PC-9 (cell line): Measurements from ENCODE around the gene ZNF48. TPM values are rescaled to one million over a fixed set of nuclear protein-coding genes. Genes with fewer than 3 reads are reported as not detected.

Experiments
- BruUV-seq: library from RNA; stranded (reverse); fragments of 400-500 nt; replicated peaks from 2 replicates; lab custom pipeline; 2021; lab: Mats Ljungman, UMichigan
- CTCF ChIA-PET: fragments of 300-600 bp; sonication (Branson Sonifier 250); formaldehyde crosslinking; loops from one replicate; lab custom pipeline; 2022; ENCODE audit warnings: antibody characterized with exemption; lab: Charles Lee
- POLR2A ChIA-PET: fragments of 300-600 bp; sonication (Branson Sonifier 250); formaldehyde crosslinking; loops from one replicate; lab custom pipeline; 2022; ENCODE audit warnings: antibody characterized with exemption; ENCODE audit not compliant: unreplicated experiment; lab: Charles Lee
- DNase-seq, 2 experiments: peaks; one replicate each; pipeline versions ENCODE4 v3.0.0 to v3.0.0-alpha.2; 2015 to 2022; ENCODE audit warnings: mixed read lengths in 1 of 2
- H2AFZ ChIP-seq: fragments of 200-600 bp; sonication (generic); 2 replicates; pipeline ENCODE4 v1.8.1; 2017; ENCODE audit warnings: antibody characterized with exemption
- H3F3A ChIP-seq: fragments of 200-600 bp; sonication (generic); 2 replicates; pipeline ENCODE4 v1.8.1; 2017; ENCODE audit warnings: antibody characterized with exemption, mild to moderate bottlenecking, low read depth; ENCODE audit not compliant: insufficient read depth
- H3K27ac ChIP-seq: fragments of 200-600 bp; sonication (generic); 2 replicates; pipeline ENCODE4 v1.6.1; 2016; ENCODE audit warnings: mixed run types
- H3K27me3 ChIP-seq: fragments of 200-600 bp; sonication (generic); 2 replicates; pipeline ENCODE4 v1.6.1; 2016; ENCODE audit warnings: low read depth, mixed run types; ENCODE audit not compliant: insufficient read depth
- H3K36me3 ChIP-seq: fragments of 200-600 bp; sonication (generic); 2 replicates; pipeline ENCODE4 v1.6.1; 2016; ENCODE audit warnings: low read depth, mixed run types
- H3K4me1 ChIP-seq: fragments of 200-600 bp; sonication (generic); replicated peaks from 2 replicates; pipeline ENCODE4 v1.6.1; 2016; ENCODE audit warnings: mixed run types; ENCODE audit not compliant: insufficient read depth
- H3K4me2 ChIP-seq: fragments of 200-600 bp; sonication (generic); 2 replicates; pipeline ENCODE4 v1.6.1; 2017; ENCODE audit warnings: mixed run types
- H3K4me3 ChIP-seq: fragments of 200-600 bp; sonication (generic); 2 replicates; pipeline ENCODE4 v1.6.1; 2016; ENCODE audit warnings: mixed run types
- H3K79me2 ChIP-seq: fragments of 200-600 bp; sonication (generic); 2 replicates; pipeline ENCODE4 v1.6.1; 2017; ENCODE audit warnings: low read depth, mixed run types
- H3K9me2 ChIP-seq: fragments of 200-600 bp; sonication (generic); 2 replicates; pipeline ENCODE4 v1.8.1; 2017; ENCODE audit warnings: mild to moderate bottlenecking; ENCODE audit not compliant: insufficient read depth
- H3K9me3 ChIP-seq: fragments of 200-600 bp; sonication (generic); 2 replicates; pipeline ENCODE4 v1.8.1; 2016; ENCODE audit warnings: low read depth; ENCODE audit not compliant: insufficient read depth
- H4K20me1 ChIP-seq: fragments of 200-600 bp; sonication (generic); 2 replicates; pipeline ENCODE4 v1.8.1; 2017; ENCODE audit not compliant: insufficient read depth
- CTCF ChIP-seq: fragments of 200-600 bp; sonication (generic); conservative IDR thresholded peaks from 2 replicates; pipeline ENCODE4 v1.6.1; 2017; ENCODE audit warnings: mixed run types, antibody characterized with exemption, mild to moderate bottlenecking, moderate library complexity
- EZH2 ChIP-seq: fragments of 200-600 bp; sonication (generic); IDR thresholded peaks from 2 replicates; pipeline ENCODE4 v1.8.0; 2017; ENCODE audit warnings: antibody characterized with exemption, low read depth
- intact Hi-C: fragments of 100-400 bp; cut with micrococcal nuclease; formaldehyde crosslinking; loops from one replicate; pipeline ENCODE4 v1.10.0; 2022; ENCODE audit not compliant: unreplicated experiment
- total RNA-seq: library from RNA; stranded (reverse); gene quantifications from 2 replicates; pipeline ENCODE4 v1.2.3, GENCODE V29; 2021

Gene ZNF48
- total RNA-seq, 1 experiment from 2014 or later: 20.1 TPM

GRCh38 chr16:30377050-30377811 is 18.0 kb upstream of the ZNF48 start:
- TSS peak; percentile 80 for BruUV-seq
- Histone ChIP-seq H4K20me1 (no peaks in the 10 kb centered on the region), H3K36me3 (no peaks in the 10 kb centered on the region), H3K9me3 (no peaks in the 10 kb centered on the region), H3K27ac (peak overlapping the region; percentile 92), H2AFZ (peak overlapping the region; percentile 100), H3K27me3 (no peaks in the 10 kb centered on the region), H3K4me2 (peak overlapping the region; percentile 98), H3K4me1 (peaks cover 19% of the 10 kb centered on the region), H3K4me3 (peak overlapping the region; percentile 80), H3K79me2 (peaks cover 13% of the 10 kb centered on the region; the same call in 1 of the 2 replicates), H3K9me2 (no peaks in the 10 kb centered on the region), H3F3A (peaks cover 31% of the 10 kb centered on the region)
- CTCF ChIA-PET: interaction anchor here (0.7 kb wide), 1 partner anchor 209 kb away, joined by 3 read pairs; no protein-coding TSS in a partner anchor
- intact Hi-C loops: loop anchor here (1.0 to 5.0 kb wide), 4 partner anchors 30 to 321 kb away; partner anchors contain the start of genes TBX6, ZNF768 and ZNF771
- DNase-seq: no peak
- POLR2A ChIA-PET: interaction anchor here (0.6 to 0.7 kb wide), 6 partner anchors 12 to 489 kb away, joined by 3 to 19 read pairs (median 4); no protein-coding TSS in a partner anchor
- no peak for TF ChIP-seq EZH2
- TF ChIP-seq CTCF: no peak

DNA sequence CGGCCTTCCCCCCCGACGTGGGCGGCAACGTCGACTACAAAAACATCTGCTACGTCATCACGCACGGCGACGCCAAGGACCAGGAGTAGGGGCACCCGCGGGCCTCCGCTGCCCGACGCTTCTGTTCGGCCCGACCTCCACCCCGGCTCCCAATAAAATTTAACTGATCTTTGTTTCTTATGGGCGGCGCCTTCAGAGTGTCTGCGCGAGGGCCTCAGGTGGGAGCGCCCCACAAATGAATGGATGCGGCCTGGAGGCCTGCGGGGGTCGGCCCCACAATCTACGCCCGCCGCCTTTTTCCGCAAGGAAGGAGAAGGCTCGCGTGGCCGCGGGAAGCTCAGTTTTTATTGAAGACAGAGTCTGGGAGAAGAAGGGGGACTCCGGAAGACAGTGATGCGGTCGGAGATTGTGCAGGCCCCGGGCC is 17.4 kb upstream of the ZNF48 start:
- TF ChIP-seq CTCF: no peak
- TF ChIP-seq EZH2: no peak
- Histone ChIP-seq H3K4me3 (peak overlapping the region; percentile 80), H3K27me3 (no peaks in the 10 kb centered on the region), H3K36me3 (no peaks in the 10 kb centered on the region), H3K4me2 (peak overlapping the region; percentile 98), H4K20me1 (no peaks in the 10 kb centered on the region), H3K4me1 (peaks cover 19% of the 10 kb centered on the region), H2AFZ (peak overlapping the region; percentile 100), H3K9me2 (no peaks in the 10 kb centered on the region), H3K79me2 (peaks cover 13% of the 10 kb centered on the region; the same call in 1 of the 2 replicates), H3F3A (peaks cover 31% of the 10 kb centered on the region), H3K9me3 (no peaks in the 10 kb centered on the region), H3K27ac (peak overlapping the region; percentile 92)
- BruUV-seq: no TSS peak
- CTCF ChIA-PET: no interaction called here
- POLR2A ChIA-PET: interaction anchor here (0.6 to 0.8 kb wide), 3 partner anchors 17 to 489 kb away, joined by 4 to 19 read pairs (median 17); partner anchors contain the start of gene ZNF48
- peak; percentile 83 to 95 for DNase-seq
- intact Hi-C loops: loop anchor here (1.0 to 5.0 kb wide), 9 partner anchors 12 to 320 kb away; partner anchors contain the start of genes CD2BP2, FBRS, TBX6 and ZNF48

GRCh38 chr16:30378236-30379157 is 16.7 kb upstream of the ZNF48 start:
- H2AFZ ChIP-seq: peak overlapping the region; percentile 100
- H3K9me2 ChIP-seq: no peaks in the 10 kb centered on the region
- ChIA-PET POLR2A (interaction anchor here (0.7 to 0.8 kb wide), 2 partner anchors 17 to 427 kb away, joined by 17 to 19 read pairs; partner anchors contain the start of gene ZNF48), CTCF (no interaction called here)
- no peaks in the 10 kb centered on the region for H3K36me3 ChIP-seq
- no TSS peak for BruUV-seq
- H3K27ac ChIP-seq: peak overlapping the region; percentile 92
- no peak for TF ChIP-seq EZH2
- TF ChIP-seq CTCF: peak; percentile 18; the same call in 1 of the 2 replicates
- H3K4me3 ChIP-seq: peak overlapping the region; percentile 80
- peaks cover 13% of the 10 kb centered on the region; the same call in 1 of the 2 replicates for H3K79me2 ChIP-seq
- peaks cover 31% of the 10 kb centered on the region for H3F3A ChIP-seq
- H3K4me2 ChIP-seq: peak overlapping the region; percentile 98
- H3K27me3 ChIP-seq: no peaks in the 10 kb centered on the region
- intact Hi-C loops: loop anchor here (1.0 to 5.0 kb wide), 7 partner anchors 12 to 286 kb away; partner anchors contain the start of genes CD2BP2, FBRS, TBX6 and ZNF48
- peaks cover 19% of the 10 kb centered on the region for H3K4me1 ChIP-seq
- DNase-seq: peak; percentile 91 to 100
- no peaks in the 10 kb centered on the region for H3K9me3 ChIP-seq
- H4K20me1 ChIP-seq: no peaks in the 10 kb centered on the region
